Prostate gland (tissue), 2 donors: ENCODE measurements around the gene MAML2.

Source experiments
- CTCF ChIP-seq, 4 experiments: fragments of 200-600 bp in 2 of 4; fragments of 450-650 bp in 2 of 4; sonication (generic) in 2 of 4; IDR thresholded peaks; 1 replicate in 3 of 4; 2 replicates in 1 of 4; pipeline ENCODE4 v1.5.1; 2016 to 2019; ENCODE audit warnings: antibody characterized with exemption in 4 of 4, mild to moderate bottlenecking in 2 of 4, moderate library complexity in 2 of 4
- POLR2A ChIP-seq: fragments of 450-650 bp; IDR thresholded peaks from one replicate; pipeline ENCODE4 v1.6.1; 2016; ENCODE audit warnings: antibody characterized with exemption, mild to moderate bottlenecking

DNA sequence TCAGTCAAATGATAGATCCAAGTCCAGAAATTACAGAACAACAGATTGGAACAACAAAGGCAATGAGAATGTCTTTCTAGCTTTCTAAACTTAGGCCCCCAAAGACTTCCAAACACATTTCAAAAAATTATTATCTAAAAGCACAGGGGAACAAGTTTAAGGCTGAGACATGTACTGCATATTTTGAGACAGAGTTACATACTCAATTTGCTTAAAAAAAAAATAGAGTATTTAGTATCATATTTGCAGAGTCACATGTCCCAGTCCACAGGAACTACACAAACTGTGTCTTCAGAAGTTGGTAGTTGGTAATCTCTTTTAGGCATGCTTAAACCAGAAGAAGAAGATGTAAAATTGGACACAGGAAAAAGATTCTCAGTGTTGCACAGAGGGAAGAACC is 127.2 kb downstream of the MAML2 start:
- TF ChIP-seq CTCF (IDR thresholded peaks at IDR 0.05) (no peak), POLR2A (no peak)
